ENCODE measurements around the gene MISP3. TPM values are rescaled to one million over a fixed set of nuclear protein-coding genes. Genes with fewer than 3 reads are reported as not detected.

The MISP3 gene
- total and polyA plus RNA-seq, 2 of the 8 experiments (the other 6 are each of a cell fraction or from before 2014, with no cell fraction given): 0.74 to 1.4 TPM

DNA sequence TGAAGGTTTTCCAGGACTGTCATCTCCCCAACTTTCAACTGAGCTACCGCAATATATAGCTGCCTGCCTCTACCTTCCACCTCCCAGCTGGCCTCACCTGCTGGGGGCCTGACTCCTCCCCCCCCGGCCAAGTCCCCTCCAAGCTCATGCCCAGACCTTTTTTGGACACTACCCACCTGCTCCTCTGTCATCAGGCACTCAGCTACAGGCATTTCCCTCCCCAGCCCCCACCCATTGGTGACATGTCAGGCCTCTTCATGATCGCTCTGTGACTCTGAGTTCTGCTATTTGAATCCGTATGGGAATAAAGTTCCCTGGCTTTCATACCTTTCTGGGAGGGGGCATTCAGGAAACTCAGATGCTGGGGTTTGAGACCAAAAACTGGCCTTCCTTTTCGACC lies 43.2 kb downstream of the MISP3 start (continued):
- no peak for TF ChIP-seq SAP30 (IDR thresholded peaks at IDR 0.05; ENCODE audit: insufficient read depth, insufficient replicate concordance, low read length)
- TF ChIP-seq, protein P1, sequence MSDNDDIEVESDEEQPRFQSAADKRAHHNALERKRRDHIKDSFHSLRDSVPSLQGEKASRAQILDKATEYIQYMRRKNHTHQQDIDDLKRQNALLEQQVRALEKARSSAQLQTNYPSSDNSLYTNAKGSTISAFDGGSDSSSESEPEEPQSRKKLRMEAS (IDR thresholded peaks at IDR 0.05): no peak
- TF ChIP-seq EZH2 (IDR thresholded peaks at IDR 0.05; ENCODE audit: low read depth, low read length, severe bottlenecking): no peak
- TF ChIP-seq PHF8 (conservative IDR thresholded peaks at IDR 0.05; ENCODE audit: low read depth, low read length): no peak
- no peak for TF ChIP-seq BRCA1 (IDR thresholded peaks at IDR 0.05; ENCODE audit: low read depth, low read length)
